NCI-H2029 (cell line): Measurements from ENCODE around the gene CLGN.
A peak's percentile ranks its signal among the peaks of the same experiment; 100 is the strongest.
"Not testable (repeated sequence)": the region's sequence is repeated elsewhere in the genome, so short reads cannot be mapped to it uniquely, and the experiment has no call there.

Experiments used
- DNase-seq: peaks from one replicate; lab custom pipeline; 2025; lab: John Stamatoyannopoulos, UW

The CLGN gene

GRCh38 chr4:140427106-140427918 is at the start of gene CLGN:
CLGN (minus strand) TSS chr4:140427648; CDS start chr4:140413078, 14,570 bp downstream.
- peak; percentile 62 for DNase-seq

GRCh38 chr4:140472156-140472555 is 44.7 kb upstream of the CLGN start:
- no peak for DNase-seq

GRCh38 chr4:140469791-140470733 is 42.6 kb upstream of the CLGN start:
- DNase-seq = no peak

GRCh38 chr4:140466146-140466545 is 38.7 kb upstream of the CLGN start:
- no peak for DNase-seq

- no peak for DNase-seq
Measured at GRCh38 chr4:140463614-140464013, 36.2 kb upstream of the CLGN start.

GRCh38 chr4:140463182-140463581 is 35.7 kb upstream of the CLGN start:
- no peak for DNase-seq

- DNase-seq = no peak
Measured at GRCh38 chr4:140450352-140450751, 22.9 kb upstream of the CLGN start.

- peak; percentile 29 for DNase-seq
Measured at GRCh38 chr4:140448830-140449229, 21.4 kb upstream of the CLGN start.

- no peak for DNase-seq
Measured at GRCh38 chr4:140448162-140448561, 20.7 kb upstream of the CLGN start.

- DNase-seq = not testable (repeated sequence)
Measured at GRCh38 chr4:140444347-140444746, 16.9 kb upstream of the CLGN start.

- DNase-seq = no peak
Measured at GRCh38 chr4:140439644-140440142, 12.2 kb upstream of the CLGN start.

- DNase-seq = no peak
Measured at GRCh38 chr4:140427919-140428471, 547 bp upstream of the CLGN start.

GRCh38 chr4:140426610-140427105 is 790 bp downstream of the CLGN start:
- DNase-seq = peak; percentile 20

- DNase-seq = no peak
Measured at GRCh38 chr4:140423106-140423505, 4.3 kb downstream of the CLGN start.

- DNase-seq = not testable (repeated sequence)
Measured at GRCh38 chr4:140413130-140413969, 14.1 kb downstream of the CLGN start.

GRCh38 chr4:140408974-140409373 is 18.5 kb downstream of the CLGN start:
- DNase-seq = no peak

- DNase-seq = no peak
Measured at GRCh38 chr4:140406292-140406691, 21.2 kb downstream of the CLGN start.

GRCh38 chr4:140400111-140400510 is 27.3 kb downstream of the CLGN start:
- DNase-seq = no peak

GRCh38 chr4:140395668-140396067 is 31.8 kb downstream of the CLGN start:
- DNase-seq = no peak

- DNase-seq = no peak
Measured at GRCh38 chr4:140388015-140388414, 39.4 kb downstream of the CLGN start.

- no peak for DNase-seq
Measured at GRCh38 chr4:140382732-140383131, 44.7 kb downstream of the CLGN start.
